Stimulated activated CD8-positive, alpha-beta memory T cell treated with anti-CD3 and anti-CD28 coated beads, Interleukin-12 subunit alpha, Interleukin-12 subunit beta, amount 100 ng/mL, for 4 hours (primary cell): Measurements from ENCODE around the gene HHATL.

Experiments
- DNase-seq: peaks from one replicate; pipeline ENCODE4 v3.0.0-alpha.2; 2020; ENCODE audit warnings: low read depth

Gene HHATL

GRCh38 chr3:42702066-42702951, at the start of gene HHATL:
HHATL (minus strand) TSS chr3:42702798; CDS start chr3:42700826, 1,972 bp downstream.
- DNase-seq, result no peak

DNA sequence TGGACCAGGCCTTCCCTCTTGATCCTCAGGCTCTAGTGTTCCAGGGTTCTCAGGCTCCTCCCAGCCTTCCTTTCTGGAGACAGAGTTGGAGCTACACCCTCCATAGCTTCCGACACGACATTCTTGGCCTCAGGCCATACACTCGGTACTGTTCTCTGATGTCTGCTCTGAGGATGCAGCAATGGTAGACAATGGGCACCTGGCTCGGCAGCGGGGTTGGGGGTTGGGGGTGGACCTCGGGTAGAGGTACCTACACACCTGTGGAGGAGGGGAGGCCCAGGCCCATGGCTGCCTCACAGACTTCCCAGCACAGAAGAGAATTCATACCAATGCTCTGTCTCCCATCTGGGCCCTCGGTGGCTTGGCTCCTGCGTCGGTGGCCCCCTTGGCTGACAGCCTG, 49.0 kb upstream of the HHATL start:
- no peak for DNase-seq

DNA sequence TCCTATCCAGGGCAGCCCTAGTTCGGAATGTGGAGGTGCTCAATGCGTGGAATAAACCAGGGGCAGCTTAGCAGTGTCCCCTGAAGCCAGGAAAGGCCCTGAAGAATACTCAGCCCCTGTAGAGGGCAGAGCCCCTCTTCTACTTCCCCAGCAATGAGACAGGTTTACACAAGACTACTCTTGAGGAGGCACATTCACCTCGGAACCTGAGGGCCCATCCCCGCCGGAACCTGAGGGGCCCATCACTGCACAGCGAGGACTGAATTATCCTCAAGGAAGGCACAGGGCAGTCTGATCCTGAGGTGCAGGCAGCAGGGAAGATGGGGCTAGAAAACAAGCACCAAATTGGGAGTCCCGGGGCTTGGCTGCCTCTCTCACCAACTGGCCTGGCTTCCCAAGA, 48.2 kb upstream of the HHATL start:
- DNase-seq, result no peak

DNA sequence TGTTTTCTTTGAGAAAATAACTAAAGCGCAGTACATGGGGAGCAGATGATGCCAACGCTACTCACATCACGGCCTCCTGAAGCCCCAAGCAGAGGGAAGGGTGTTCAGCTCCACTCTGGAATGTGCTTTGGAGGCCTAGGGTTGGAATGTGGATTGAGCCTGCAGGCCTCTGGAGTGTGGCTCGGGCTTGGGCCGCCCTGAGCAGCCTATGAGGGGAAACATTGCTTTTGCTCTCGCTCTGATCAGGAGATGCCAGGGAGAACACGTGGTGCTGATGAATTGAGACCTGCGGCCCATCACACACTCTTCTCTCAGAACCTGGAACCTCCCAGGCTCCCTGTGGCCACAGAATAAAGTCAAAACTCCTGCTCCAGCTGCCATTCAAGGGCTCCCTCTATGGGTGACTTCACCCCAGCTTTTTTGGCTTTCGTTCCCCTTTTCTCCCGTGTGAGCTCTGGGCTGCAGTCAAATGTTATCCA, 47.2 kb upstream of the HHATL start:
- no peak for DNase-seq

- no peak for DNase-seq
Measured at GRCh38 chr3:42749025-42749752, 46.6 kb upstream of the HHATL start.

- DNase-seq, result no peak
Measured at GRCh38 chr3:42747581-42747980, 45.0 kb upstream of the HHATL start.

DNA sequence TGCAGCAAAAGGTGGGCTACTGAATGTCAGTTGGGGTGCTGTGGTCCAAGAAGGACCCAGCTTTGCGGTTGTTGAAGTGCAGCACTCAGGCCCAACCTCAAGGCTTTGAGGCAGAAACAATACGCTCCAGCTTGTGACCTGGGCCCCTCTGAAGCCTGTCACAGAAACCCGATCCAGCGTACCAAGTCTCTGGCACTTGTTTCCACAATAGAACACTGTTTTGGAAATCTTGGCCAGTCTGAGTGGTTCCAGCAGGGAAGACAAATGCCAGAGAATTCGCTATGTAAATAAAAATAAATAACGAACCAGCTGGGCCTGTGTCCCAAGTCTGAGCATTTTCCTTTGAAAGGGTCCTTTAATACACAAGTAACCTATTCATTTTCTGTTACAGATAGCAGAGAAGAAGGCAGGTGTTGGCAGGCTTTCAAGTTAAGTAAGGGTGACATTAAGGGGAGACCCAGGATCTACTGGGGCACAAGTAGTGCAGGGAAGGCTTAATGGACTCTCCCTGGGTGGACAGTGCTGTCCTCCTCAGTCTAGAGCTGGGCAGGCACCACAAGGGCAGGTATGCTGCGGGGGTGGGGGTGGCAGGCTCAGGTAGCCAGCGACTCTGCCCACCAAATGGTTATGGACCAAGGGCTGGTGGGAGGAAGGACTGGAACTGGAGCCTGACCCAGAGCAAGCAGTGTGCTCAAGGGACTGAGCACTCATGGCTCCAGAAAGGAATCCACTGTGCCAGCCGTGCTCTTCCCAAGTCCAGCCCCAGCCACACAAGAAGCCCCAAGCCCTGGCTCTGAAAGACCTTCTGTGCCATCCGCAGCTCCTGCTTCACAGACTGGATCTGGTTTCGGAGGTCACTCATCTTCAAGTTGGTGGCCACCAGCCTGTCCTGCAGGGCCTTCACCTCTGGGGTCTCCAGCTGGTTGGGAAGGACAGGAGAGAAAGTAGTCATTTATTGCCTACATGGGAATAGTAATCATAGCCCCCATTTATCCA, 44.2 kb upstream of the HHATL start:
- DNase-seq, result no peak

DNA sequence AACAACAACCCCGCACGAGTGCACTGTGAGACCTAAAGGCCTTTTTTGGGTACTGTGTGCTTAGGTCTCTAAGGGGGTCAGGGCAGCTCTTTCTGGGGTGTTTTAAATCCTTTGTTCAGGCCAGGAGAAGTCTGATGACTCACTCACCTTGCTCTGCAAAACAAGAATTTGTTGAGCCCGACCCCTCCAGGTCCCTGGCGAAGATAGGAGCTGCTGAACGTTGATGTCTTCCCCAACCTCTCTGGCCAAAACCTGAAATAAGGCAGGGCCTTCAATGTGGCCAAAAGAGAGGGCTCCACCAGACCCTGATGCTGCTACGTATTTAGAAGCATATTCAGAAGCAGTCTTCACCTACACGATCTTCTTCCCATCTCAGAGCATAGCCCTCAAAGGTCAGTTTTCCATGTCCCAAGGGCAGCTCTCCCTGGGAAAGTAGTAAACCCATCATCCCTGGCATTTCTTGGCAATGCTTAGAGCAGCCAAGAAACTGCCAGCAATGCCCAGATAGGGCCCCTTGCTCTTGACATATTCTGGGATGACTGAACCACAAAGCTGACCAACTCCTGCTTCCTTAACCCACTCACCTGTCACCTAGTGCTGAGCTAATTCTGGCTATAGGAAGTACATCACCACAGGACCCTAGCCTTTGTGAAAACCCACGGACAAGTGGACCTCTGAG, 43.3 kb upstream of the HHATL start:
- DNase-seq, result no peak

GRCh38 chr3:42745291-42745745, 42.7 kb upstream of the HHATL start:
- no peak for DNase-seq

DNA sequence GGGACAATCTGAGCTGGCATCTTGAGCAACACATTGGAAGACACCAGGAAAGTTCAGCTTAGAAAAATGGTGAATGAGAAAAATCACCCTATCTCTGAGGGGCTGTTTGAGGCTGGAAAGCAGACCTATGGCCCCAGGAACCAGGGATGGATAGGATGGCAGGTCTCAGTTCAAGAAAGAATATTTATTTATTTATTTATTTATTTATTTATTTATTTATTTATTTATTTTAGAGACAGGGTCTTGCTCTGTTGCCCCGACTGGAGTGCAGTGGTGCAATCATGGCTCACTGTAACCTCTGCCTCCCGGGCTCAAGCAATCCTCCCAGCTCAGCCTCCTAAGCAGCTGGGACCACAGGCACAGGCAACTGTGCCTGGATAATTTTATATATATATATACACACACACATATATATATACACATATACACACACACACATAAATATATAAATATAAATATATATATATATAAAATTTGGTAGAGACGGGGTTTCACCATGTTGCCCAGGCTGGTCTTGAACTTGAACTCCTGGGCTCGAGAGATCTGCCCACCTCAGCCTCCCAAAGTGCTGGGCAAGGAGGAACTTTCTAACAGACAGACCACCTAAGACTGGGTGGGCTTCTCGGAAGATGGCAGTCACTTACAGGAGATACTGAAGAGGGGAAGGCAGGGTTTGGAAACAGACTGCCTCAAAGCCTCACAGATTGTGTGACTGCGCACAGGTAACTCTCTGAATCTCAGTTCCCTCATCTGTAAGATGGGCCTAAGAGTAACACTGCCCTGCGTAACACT, 40.8 kb upstream of the HHATL start:
- DNase-seq, result no peak

DNA sequence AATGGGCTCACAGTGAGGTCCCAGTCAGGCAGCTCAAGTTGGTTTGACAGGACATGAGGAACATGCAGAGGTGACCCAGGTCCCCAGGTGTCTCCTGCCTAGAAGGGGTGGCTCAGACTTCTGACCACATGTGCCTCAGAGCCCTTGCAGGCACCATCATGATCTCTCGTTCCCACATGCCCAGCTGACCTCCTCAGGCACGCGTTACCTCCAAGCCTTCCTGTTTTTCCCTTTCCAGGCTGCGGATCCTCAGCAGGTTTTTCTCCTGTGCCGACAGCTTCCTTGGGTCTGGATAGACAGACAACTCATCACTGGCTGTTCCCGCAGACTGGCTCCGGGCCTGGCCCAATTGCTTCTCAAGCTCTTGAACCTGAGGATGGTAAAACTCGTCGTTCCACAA, 40.1 kb upstream of the HHATL start:
- DNase-seq, result no peak

- DNase-seq, result no peak
Measured at GRCh38 chr3:42742259-42742658, 39.7 kb upstream of the HHATL start.

GRCh38 chr3:42741796-42742195, 39.2 kb upstream of the HHATL start:
- no peak for DNase-seq

GRCh38 chr3:42739401-42740158, 37.0 kb upstream of the HHATL start:
- DNase-seq, result no peak

- no peak for DNase-seq
Measured at GRCh38 chr3:42736531-42736930, 33.9 kb upstream of the HHATL start.

DNA sequence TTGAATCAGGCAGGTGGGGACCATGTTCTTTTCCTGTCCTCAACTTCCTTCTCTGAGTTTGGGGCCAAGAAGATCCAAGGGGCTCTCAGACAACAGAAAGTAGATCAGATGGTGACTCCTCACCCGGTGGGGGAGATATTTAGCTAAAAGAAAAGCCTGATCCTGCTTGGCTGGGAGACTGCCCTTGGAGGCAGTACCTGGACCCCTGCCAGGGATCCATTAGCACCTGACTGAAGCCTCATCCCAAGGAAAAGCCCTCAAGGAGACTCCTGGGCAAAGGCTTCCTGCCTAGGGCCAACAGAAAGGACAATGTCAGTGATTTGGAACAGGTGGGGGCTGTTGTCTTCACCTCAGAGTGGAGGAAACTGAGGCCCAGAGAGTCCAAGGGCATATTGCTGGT, 33.5 kb upstream of the HHATL start:
- DNase-seq, result no peak

DNA sequence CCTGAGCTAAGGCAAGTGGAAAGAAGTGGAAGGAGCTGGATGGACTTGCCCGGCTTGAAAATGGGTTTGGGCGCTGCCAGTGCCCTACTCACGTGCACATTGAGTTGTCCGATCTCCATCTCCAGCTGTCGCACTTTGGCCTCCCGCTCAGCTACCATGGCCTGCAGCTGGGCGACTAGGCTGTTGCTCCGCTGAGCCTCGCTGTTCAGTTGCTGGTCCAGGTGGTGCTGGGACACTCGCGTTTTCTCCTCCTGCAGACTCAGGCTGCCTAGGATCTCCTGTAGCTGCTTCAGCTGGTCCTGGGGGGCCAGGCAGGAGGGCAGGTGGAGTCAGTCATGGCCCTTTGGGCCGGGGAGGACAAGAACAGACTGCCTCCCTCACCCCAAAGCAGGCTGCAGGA, 33.0 kb upstream of the HHATL start:
- no peak for DNase-seq

DNA sequence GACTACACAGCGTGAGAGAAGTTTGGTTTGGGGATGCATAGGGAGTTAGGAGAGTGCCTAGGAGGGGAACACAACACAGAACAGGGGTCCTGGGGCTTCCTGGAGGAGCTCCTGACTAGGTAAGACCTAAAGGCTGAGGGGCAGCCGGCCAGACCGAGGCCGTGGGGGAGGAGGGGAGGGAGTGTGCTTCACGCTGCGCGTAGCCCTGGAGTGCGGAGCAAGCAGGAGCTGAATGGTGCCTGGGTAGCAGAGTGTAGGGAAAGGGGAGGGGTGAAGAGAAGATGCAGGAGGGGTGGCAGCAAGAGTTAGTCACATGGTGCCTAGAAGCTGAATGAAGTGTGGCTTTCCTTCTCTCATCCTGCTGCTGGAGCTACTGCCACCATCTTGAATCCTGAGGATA, 32.4 kb upstream of the HHATL start:
- DNase-seq, result no peak

DNA sequence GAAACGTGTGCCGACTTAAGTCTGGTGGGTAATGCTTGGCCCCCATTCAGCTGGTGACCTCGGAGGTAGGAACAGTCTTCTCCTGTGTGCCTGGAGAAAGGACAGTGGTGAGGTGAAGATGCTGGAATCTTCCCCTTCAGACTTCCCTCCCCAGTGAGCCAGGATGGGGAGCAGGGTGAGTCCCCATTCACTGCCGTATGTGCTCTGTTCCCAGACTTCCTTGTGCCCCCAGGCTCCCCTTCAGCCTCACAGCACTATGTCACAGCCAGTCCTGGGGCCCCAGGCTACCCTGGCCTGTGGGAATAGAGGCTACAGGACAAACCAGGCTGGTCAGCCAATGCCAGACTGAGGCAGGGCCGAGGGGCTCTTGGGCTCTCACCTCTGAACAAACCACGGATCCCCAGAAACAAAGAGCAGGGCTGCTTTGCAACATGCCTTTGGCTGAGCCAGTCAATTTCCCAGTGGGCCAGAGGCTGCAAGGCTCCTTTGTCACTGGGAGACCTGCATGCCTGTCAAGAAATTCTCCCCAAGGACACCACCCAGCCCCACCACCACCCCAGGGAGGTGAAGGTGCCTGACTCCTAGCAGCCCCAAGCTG, 31.8 kb upstream of the HHATL start:
- DNase-seq, result no peak
